ENCODE data around the gene MEIOB.
"Not testable (repeated sequence)": the region's sequence is repeated elsewhere in the genome, so short reads cannot be mapped to it uniquely, and the experiment has no call there.

MEIOB gene, protein sequence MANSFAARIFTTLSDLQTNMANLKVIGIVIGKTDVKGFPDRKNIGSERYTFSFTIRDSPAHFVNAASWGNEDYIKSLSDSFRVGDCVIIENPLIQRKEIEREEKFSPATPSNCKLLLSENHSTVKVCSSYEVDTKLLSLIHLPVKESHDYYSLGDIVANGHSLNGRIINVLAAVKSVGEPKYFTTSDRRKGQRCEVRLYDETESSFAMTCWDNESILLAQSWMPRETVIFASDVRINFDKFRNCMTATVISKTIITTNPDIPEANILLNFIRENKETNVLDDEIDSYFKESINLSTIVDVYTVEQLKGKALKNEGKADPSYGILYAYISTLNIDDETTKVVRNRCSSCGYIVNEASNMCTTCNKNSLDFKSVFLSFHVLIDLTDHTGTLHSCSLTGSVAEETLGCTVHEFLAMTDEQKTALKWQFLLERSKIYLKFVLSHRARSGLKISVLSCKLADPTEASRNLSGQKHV

DNA sequence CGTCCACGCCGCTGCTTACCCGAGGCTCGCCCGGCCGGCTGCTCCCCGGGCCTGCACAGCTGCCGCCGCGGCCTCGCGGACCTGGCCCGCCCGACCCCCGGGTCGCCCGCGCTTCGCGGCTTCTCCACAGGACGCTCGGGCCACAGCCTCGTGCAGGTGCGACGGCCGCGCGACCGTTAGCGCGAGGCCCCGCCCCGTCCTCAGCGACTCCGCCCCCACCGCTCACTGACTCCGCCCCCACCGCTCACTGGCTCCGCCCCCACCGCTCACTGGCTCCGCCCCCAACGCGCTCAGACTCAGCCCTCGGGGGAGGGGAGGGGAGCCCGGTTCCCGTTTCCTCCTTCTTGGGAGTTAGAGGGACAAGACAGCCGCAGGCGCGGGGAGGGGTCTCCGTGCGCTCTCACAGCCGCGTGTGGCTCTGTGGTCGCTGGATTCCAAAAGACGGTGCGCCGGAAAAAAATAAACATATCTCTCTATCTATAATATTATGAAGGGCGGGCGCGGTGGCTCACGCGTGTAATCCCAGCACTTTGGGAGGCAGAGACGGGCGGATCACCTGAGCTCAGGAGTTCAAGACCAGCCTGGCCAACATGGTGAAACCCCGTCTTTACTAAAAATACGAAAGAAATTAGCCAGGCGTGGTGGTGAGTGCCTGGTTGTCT is at the start of gene MEIOB:
TSS of gene MEIOB (minus strand) at position 191 of the 662 bp plus-strand sequence. CDS start 3,989 bp downstream, outside the sequence.
- H3K4me3 ChIP-seq (ENCODE audit: low read depth, low read length): peak within 1 kb of the TSS; percentile 14
- DNase-seq (ENCODE audit: low read depth): peak; percentile 19
- TF ChIP-seq CTCF (conservative IDR thresholded peaks at IDR 0.05; ENCODE audit: low read depth, low read length): no peak

- peak; percentile 28 for DNase-seq (ENCODE audit: low read depth)
- no peak for TF ChIP-seq CTCF (conservative IDR thresholded peaks at IDR 0.05; ENCODE audit: low read depth, low read length)
- H3K4me3 ChIP-seq (ENCODE audit: low read depth, low read length): no peak overlapping the region
These were observed 48.8 kb upstream of the MEIOB start for GRCh38 chr16:1920727-1921171.

- not testable (repeated sequence) for H3K4me3 ChIP-seq (ENCODE audit: low read depth, low read length); DNase-seq (ENCODE audit: low read depth)
These were observed 48.2 kb upstream of the MEIOB start for GRCh38 chr16:1920122-1920521.

GRCh38 chr16:1919327-1919998 is 47.5 kb upstream of the MEIOB start:
- no peak for TF ChIP-seq CTCF (conservative IDR thresholded peaks at IDR 0.05; ENCODE audit: low read depth, low read length)
- no peak for DNase-seq (ENCODE audit: low read depth)
- H3K4me3 ChIP-seq (ENCODE audit: low read depth, low read length): no peak overlapping the region

DNA sequence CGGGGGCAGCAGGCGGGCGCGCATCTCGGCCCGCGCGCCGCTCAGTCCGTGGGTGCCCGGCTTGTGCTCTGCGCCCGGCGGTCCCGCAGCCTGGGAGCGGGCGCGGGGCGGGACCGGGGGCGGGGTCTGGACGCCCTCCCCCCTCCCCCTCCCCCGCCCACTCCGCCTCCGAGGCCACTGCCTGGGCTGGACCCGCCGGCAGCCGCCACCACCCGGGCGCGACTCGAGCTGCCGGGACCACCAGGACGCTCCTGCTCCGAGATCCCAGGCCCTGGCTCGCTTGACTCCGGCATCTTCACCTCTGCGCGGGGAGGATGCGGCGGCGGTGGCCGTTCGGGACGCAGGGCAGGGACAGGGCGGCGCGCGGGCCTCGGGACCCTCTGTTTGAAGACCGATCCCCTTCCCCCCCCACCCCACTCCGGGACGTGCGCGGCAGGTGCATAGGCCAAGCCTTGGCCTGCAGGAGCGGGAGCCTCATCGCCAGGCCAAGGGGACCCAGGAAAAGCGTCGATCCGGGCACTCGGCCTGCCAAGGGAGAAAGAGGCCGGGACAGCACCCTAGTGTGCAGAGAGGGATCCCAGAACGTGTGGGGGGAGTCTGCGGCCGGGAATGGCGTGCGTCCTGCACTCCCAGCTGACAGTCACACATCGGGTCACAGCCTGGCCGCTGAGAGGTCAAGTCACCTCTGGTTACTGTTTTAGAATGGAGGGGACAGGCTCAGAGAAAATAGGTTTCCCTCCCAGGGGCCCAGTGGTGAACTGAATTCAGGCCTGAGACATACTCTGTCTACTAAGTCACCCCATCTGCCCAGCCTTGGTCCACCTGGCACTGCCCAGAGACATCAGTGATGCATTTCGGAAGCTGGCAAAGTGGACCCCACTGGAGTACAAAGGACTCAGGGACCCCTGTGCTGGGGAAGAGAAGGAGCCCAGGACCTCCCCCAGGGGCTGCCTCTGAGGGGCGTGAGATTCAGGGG is 46.7 kb upstream of the MEIOB start, which contains the start of gene HS3ST6:
TSS of gene HS3ST6 (minus strand) at position 65 of the 976 bp plus-strand sequence. CDS start 92 bp downstream, outside the sequence.
- no peak within 1 kb of the TSS for H3K4me3 ChIP-seq (ENCODE audit: low read depth, low read length)
- TF ChIP-seq CTCF (conservative IDR thresholded peaks at IDR 0.05; ENCODE audit: low read depth, low read length): no peak
- DNase-seq (ENCODE audit: low read depth): no peak

DNA sequence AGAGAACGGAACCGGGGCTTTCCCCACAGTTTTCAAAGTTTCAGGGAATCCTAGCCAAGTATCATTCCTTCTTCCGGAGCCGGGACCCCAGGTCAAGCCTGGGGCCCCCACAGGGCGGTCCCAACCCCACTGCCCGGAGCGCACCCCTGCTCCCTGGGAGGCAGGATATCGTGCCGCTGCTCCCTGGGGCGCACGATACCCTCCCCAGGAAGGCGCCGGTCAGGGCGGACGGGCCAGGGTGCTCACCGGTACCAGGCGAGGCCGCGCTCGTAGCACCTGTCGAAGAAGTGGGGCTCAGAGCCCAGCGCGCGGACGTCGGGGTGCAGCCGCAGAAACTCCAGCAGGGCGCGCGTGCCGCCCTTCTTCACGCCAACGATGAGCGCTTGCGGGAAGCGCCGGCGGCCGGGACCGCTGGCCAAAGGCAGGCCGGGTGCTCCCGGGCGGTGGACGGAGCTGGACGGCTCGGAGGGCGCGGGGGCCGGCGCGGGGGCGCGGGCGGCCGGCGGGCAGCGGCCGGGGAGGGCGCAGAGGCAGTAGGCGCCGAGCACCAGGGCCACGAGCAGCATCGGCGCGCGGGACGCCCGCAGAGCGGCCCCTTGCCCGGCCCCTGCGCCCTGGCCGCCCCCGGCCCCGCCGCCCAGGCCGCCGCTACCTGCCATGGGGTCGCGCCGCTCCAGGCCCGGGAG is 45.8 kb upstream of the MEIOB start:
- H3K4me3 ChIP-seq (ENCODE audit: low read depth, low read length): no peak overlapping the region
- no peak for TF ChIP-seq CTCF (conservative IDR thresholded peaks at IDR 0.05; ENCODE audit: low read depth, low read length)
- DNase-seq (ENCODE audit: low read depth): no peak

Data from choroid plexus epithelial cell (primary cell).